IPS-20b (cell line): ENCODE results near the gene KRT73.

Experiments
- H3K27ac ChIP-seq: one replicate; pipeline ENCODE4 v1.5.1; 2013; ENCODE audit warnings: low read length
- H3K27me3 ChIP-seq: 2 replicates; pipeline ENCODE4 v1.6.1; 2013; ENCODE audit warnings: mild to moderate bottlenecking, low read length, inconsistent platforms; ENCODE audit not compliant: insufficient read depth
- H3K36me3 ChIP-seq: 2 replicates; pipeline ENCODE4 v1.6.1; 2013; ENCODE audit warnings: low read depth, mild to moderate bottlenecking, inconsistent platforms, low read length, moderate library complexity; ENCODE audit not compliant: insufficient read depth
- H3K4me1 ChIP-seq: 2 replicates; pipeline ENCODE4 v1.6.1; 2013; ENCODE audit warnings: mild to moderate bottlenecking, control low read depth, inconsistent platforms, low read length, moderate library complexity; ENCODE audit not compliant: insufficient read depth
- H3K4me3 ChIP-seq: 2 replicates; pipeline ENCODE4 v1.5.1; 2013; ENCODE audit warnings: mild to moderate bottlenecking, low read length, inconsistent platforms
- H3K9ac ChIP-seq: 2 replicates; pipeline ENCODE4 v1.6.1; 2013; ENCODE audit warnings: low read depth, mild to moderate bottlenecking, inconsistent platforms, low read length, moderate library complexity
- H3K9me3 ChIP-seq: 2 replicates; pipeline ENCODE4 v1.6.1; 2013; ENCODE audit warnings: mild to moderate bottlenecking, low read depth, low read length, inconsistent platforms; ENCODE audit not compliant: insufficient read depth

Gene KRT73

GRCh38 chr12:52631676-52632459 lies 13.5 kb upstream of the KRT73 start:
- H3K9me3 ChIP-seq = no peaks in the 10 kb centered on the region
- H3K9ac ChIP-seq = no peak overlapping the region
- H3K4me1 ChIP-seq = no peaks in the 10 kb centered on the region
- H3K4me3 ChIP-seq = no peak overlapping the region
- no peaks in the 10 kb centered on the region; the same call in 1 of the 2 replicates for H3K27me3 ChIP-seq
- no peak overlapping the region for H3K27ac ChIP-seq
- no peaks in the 10 kb centered on the region for H3K36me3 ChIP-seq

GRCh38 chr12:52631264-52631663 lies 12.9 kb upstream of the KRT73 start:
- H3K4me1 ChIP-seq = no peaks in the 10 kb centered on the region
- H3K36me3 ChIP-seq = no peaks in the 10 kb centered on the region
- H3K9ac ChIP-seq = no peak overlapping the region
- H3K27me3 ChIP-seq = no peaks in the 10 kb centered on the region; the same call in 1 of the 2 replicates
- H3K4me3 ChIP-seq = no peak overlapping the region
- H3K9me3 ChIP-seq = no peaks in the 10 kb centered on the region
- H3K27ac ChIP-seq = no peak overlapping the region

- Histone ChIP-seq H3K4me3 (no peak overlapping the region), H3K27ac (no peak overlapping the region), H3K4me1 (no peaks in the 10 kb centered on the region), H3K9ac (no peak overlapping the region), H3K9me3 (no peaks in the 10 kb centered on the region), H3K27me3 (no peaks in the 10 kb centered on the region; the same call in 1 of the 2 replicates), H3K36me3 (no peaks in the 10 kb centered on the region)
Observed at GRCh38 chr12:52630599-52631200, 12.3 kb upstream of the KRT73 start.

GRCh38 chr12:52630008-52630500 lies 11.7 kb upstream of the KRT73 start:
- Histone ChIP-seq H3K27ac (no peak overlapping the region), H3K9ac (no peak overlapping the region), H3K27me3 (no peaks in the 10 kb centered on the region; the same call in 1 of the 2 replicates), H3K4me1 (no peaks in the 10 kb centered on the region), H3K9me3 (no peaks in the 10 kb centered on the region), H3K4me3 (no peak overlapping the region), H3K36me3 (no peaks in the 10 kb centered on the region)

- Histone ChIP-seq H3K9me3 (no peaks in the 10 kb centered on the region), H3K36me3 (no peaks in the 10 kb centered on the region), H3K9ac (no peak overlapping the region), H3K27ac (no peak overlapping the region), H3K4me3 (no peak overlapping the region), H3K27me3 (no peaks in the 10 kb centered on the region; the same call in 1 of the 2 replicates), H3K4me1 (no peaks in the 10 kb centered on the region)
Observed at GRCh38 chr12:52629281-52630007, 11.1 kb upstream of the KRT73 start.

GRCh38 chr12:52628841-52629240 lies 10.5 kb upstream of the KRT73 start:
- no peaks in the 10 kb centered on the region; the same call in 1 of the 2 replicates for H3K27me3 ChIP-seq
- no peak overlapping the region for H3K9ac ChIP-seq
- no peaks in the 10 kb centered on the region for H3K4me1 ChIP-seq
- no peak overlapping the region for H3K27ac ChIP-seq
- no peaks in the 10 kb centered on the region for H3K9me3 ChIP-seq
- no peaks in the 10 kb centered on the region for H3K36me3 ChIP-seq
- H3K4me3 ChIP-seq = no peak overlapping the region

GRCh38 chr12:52628111-52628507 lies 9.8 kb upstream of the KRT73 start:
- no peak overlapping the region for H3K9ac ChIP-seq
- H3K4me1 ChIP-seq = no peaks in the 10 kb centered on the region
- no peaks in the 10 kb centered on the region for H3K9me3 ChIP-seq
- H3K36me3 ChIP-seq = no peaks in the 10 kb centered on the region
- no peak overlapping the region for H3K4me3 ChIP-seq
- H3K27me3 ChIP-seq = no peaks in the 10 kb centered on the region; the same call in 1 of the 2 replicates
- H3K27ac ChIP-seq = no peak overlapping the region

GRCh38 chr12:52627395-52628110 lies 9.2 kb upstream of the KRT73 start:
- Histone ChIP-seq H3K4me1 (no peaks in the 10 kb centered on the region), H3K4me3 (no peak overlapping the region), H3K36me3 (no peaks in the 10 kb centered on the region), H3K9me3 (no peaks in the 10 kb centered on the region), H3K27me3 (no peaks in the 10 kb centered on the region; the same call in 1 of the 2 replicates), H3K27ac (no peak overlapping the region), H3K9ac (no peak overlapping the region)

GRCh38 chr12:52622349-52622748 lies 4.0 kb upstream of the KRT73 start:
- Histone ChIP-seq H3K9ac (no peak overlapping the region), H3K36me3 (no peaks in the 10 kb centered on the region), H3K9me3 (no peaks in the 10 kb centered on the region), H3K4me3 (no peak overlapping the region), H3K27ac (no peak overlapping the region), H3K27me3 (no peaks in the 10 kb centered on the region), H3K4me1 (no peaks in the 10 kb centered on the region)

- Histone ChIP-seq H3K27ac (no peak overlapping the region), H3K36me3 (no peaks in the 10 kb centered on the region), H3K27me3 (no peaks in the 10 kb centered on the region; the same call in 1 of the 2 replicates)
Observed at GRCh38 chr12:52618866-52619265, 507 bp upstream of the KRT73 start.

GRCh38 chr12:52617403-52617785 lies 965 bp downstream of the KRT73 start:
- no peaks in the 10 kb centered on the region for H3K4me1 ChIP-seq
- no peak overlapping the region for H3K27ac ChIP-seq
- H3K9ac ChIP-seq = no peak overlapping the region
- H3K36me3 ChIP-seq = no peaks in the 10 kb centered on the region
- no peak overlapping the region for H3K4me3 ChIP-seq
- H3K9me3 ChIP-seq = no peaks in the 10 kb centered on the region
- H3K27me3 ChIP-seq = no peaks in the 10 kb centered on the region; the same call in 1 of the 2 replicates

More at GRCh38 chr12:52618866-52619265, 507 bp upstream of the KRT73 start:
- Histone ChIP-seq H3K9ac (no peak overlapping the region), H3K4me1 (no peaks in the 10 kb centered on the region), H3K4me3 (no peak overlapping the region), H3K9me3 (no peaks in the 10 kb centered on the region)
